Epithelial cell of proximal tubule (primary cell): ENCODE data around the gene ZMYM2. TPM values are rescaled to one million over a fixed set of nuclear protein-coding genes. Genes with fewer than 3 reads are reported as not detected.

Experiments
- DNase-seq: peaks from one replicate; pipeline ENCODE4 v3.0.0-alpha.2; 2011; ENCODE audit warnings: low read depth
- H3K4me3 ChIP-seq: 2 replicates; pipeline ENCODE4 v1.5.1; 2011; ENCODE audit warnings: low read depth, mild to moderate bottlenecking, low read length
- total RNA-seq: library from RNA; depleted of rRNA; stranded (reverse); fragments of >200 nt; gene quantifications from 2 replicates; pipeline ENCODE4 v1.2.3, GENCODE V29; 2015
- TF ChIP-seq, protein P1 (sequence below): conservative IDR thresholded peaks from 2 replicates; pipeline ENCODE4 v1.5.1; 2012; ENCODE audit warnings: low read depth, mild to moderate bottlenecking, low read length

ZMYM2 gene
- total RNA-seq, 1 donor from 2014 or later, result 27.9 TPM

DNA sequence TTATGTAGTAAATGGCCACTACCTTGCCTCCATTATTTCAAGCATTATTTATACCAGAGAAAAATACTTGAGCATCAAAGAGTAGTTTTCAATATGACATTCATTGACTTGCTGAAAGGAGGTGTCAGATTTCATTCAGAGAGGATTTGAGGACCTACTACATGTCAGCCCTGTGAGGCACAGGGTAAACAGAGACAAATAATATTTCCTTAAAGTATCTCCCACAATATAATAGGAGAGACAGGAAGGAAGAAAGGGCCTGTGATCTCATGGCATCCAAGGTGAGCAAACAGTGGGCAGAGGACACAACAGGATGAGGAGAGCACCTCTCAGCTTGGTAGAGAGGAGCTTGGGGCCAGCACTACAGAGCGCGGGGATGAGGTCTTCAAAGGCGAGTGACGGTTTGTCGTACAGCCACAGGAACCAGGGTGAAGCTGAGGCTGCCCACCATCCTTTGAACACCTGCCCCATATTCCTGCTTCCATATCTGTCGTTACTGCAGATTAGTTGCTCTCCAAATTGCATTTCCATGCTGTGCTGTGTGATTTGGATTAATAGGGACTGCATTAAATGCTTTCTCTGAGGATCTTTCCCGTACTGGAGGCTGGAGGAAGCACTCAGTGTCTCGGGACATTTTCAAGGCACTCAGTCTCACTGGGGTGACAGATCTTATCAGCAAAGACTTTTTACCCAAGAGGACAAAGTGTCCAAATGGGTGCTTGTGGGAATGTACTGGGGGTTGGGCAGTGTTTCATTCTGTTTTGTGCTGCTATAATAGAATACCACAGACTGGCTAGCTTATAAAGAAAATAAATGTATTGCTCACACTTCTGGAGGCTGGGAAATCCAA lies 143.2 kb downstream of the ZMYM2 start:
- DNase-seq, result no peak
- TF ChIP-seq, protein P1, sequence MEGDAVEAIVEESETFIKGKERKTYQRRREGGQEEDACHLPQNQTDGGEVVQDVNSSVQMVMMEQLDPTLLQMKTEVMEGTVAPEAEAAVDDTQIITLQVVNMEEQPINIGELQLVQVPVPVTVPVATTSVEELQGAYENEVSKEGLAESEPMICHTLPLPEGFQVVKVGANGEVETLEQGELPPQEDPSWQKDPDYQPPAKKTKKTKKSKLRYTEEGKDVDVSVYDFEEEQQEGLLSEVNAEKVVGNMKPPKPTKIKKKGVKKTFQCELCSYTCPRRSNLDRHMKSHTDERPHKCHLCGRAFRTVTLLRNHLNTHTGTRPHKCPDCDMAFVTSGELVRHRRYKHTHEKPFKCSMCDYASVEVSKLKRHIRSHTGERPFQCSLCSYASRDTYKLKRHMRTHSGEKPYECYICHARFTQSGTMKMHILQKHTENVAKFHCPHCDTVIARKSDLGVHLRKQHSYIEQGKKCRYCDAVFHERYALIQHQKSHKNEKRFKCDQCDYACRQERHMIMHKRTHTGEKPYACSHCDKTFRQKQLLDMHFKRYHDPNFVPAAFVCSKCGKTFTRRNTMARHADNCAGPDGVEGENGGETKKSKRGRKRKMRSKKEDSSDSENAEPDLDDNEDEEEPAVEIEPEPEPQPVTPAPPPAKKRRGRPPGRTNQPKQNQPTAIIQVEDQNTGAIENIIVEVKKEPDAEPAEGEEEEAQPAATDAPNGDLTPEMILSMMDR, result no peak
- no peak overlapping the region for H3K4me3 ChIP-seq

DNA sequence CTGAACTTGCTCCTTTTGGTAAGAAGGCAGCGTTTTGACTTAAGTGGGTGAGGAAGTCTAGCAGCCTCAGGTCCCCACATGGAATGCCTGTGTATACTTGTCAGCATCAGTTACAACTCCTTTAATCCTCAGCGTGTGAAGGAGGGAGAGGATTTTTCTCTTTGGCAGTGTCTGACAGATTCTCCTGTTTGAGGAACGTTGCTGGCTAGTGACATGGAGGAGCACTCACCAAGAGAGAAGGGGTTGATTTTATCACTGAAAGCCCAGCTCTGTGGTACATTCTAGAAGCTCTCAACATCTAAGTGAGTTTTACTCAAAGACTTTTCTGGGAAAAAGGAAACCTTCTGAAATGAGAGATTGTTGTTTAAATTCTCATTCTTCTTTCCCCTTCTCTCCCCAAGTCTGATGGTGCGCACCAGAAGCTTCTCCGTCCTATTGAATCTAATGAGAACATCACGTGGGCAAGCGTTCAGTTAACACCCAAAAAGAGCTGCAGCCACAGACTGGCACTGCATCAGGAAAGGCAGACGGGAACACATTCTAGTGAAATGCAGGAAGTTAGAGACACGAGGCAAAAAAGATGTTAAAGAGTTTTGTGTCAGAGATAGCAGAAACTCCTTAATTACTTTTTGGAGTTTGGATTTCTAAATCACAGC lies 144.1 kb downstream of the ZMYM2 start:
- TF ChIP-seq, protein P1, result no peak
- DNase-seq, result no peak
- no peak overlapping the region for H3K4me3 ChIP-seq

DNA sequence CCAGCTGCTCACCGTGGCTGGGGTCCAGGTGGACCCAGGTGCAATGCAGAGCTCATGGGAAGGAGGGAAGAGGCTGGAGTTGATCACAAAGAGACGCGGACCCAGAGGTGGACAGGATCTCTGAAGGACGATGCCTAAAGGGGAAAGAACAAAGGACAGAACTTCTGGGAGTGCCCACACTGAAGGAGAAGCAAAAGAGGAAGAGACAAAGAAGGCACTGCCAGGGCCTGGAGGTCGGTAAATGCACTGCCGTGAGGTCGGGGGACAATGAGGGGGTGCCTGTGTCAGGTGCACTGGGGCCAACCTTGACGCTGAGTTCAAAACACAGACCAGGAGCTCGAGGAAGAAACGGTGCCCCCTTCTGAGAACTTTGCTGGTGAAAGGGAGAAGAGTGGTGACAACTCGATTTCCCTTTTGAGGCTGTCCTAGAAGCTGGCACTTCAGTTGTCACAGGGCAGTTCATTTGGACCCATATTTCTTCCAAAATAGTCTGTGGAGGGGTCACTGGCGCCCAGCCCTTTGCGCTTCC lies 146.7 kb downstream of the ZMYM2 start:
- no peak overlapping the region for H3K4me3 ChIP-seq
- no peak for DNase-seq
- TF ChIP-seq, protein P1, result no peak

DNA sequence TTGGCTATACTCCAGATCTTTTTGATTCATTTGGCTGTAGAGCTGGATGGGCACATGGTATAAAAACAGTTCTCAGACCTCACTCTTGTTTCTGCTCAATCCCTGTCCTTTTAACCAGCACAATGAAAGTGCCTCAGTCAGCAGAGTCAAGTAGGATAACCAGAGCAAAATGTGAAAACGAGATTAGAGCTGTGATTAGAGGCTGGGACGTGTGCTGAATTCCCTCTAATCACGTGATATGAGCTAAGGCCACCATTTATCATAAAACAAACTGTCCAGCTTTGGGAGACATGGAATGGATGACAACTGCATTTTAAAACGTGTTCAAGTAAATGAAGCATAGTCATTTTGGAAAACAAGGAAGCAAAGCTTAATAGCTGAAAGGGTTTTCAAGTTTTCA lies 148.2 kb downstream of the ZMYM2 start:
- H3K4me3 ChIP-seq, result no peak overlapping the region
- no peak for DNase-seq
- TF ChIP-seq, protein P1, result no peak

DNA sequence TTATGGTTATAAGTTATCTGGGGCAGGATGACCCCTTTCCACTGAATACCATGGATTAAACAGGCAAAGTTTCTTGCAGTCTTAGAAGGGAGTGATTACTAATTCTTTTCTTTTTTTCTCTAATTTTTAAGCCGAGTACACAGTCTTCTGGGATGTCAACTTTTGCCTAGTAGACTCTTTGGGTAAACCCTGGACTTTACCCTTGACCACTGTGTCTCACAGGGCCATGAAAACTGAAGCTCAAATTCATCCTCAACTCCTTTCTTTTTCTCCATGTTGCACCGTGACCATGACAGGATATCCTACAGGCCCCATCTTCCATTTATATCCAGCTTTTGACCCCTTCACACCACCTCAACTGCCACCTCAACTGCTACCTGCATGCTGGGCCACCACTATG lies 150.5 kb downstream of the ZMYM2 start:
- DNase-seq, result no peak
- TF ChIP-seq, protein P1, result no peak
- no peak overlapping the region for H3K4me3 ChIP-seq

DNA sequence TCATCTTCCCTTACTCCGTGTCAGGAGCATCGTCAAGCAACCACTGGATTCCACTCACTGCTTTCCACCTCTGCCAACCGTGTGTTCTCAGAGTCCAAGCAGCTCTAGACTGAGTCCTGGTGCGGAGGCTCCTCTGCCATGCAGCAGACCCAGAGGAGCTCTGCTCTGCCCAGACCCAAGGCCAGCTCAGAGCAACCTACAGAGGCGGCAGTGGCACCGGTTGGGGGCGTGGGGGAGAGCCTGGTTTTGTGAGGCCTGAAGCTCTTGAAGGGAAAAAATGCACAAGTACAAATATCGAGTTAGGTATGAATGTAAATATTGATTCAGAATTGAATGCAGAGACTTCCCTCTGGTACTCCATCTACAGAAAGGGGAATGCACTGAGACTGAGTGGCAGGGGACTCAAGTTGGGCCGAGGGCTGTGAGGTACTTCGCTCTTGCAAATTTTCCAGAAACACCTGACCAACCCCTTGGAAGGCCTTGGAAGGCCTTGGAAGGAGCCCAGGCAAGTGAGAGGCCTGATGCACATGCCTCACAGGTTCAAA lies 155.6 kb downstream of the ZMYM2 start:
- TF ChIP-seq, protein P1, result no peak
- no peak for DNase-seq
- H3K4me3 ChIP-seq, result no peak overlapping the region
